Measurements from ENCODE around the gene CD46.
"Not testable (repeated sequence)": the region's sequence is repeated elsewhere in the genome, so short reads cannot be mapped to it uniquely, and the experiment has no call there.

The CD46 gene

GRCh38 chr1:207740207-207740606 lies 11.6 kb upstream of the CD46 start:
- H3K27me3 ChIP-seq (replicated peaks; ENCODE audit: control insufficient read depth, insufficient read depth, low read length): no peaks in the 10 kb centered on the region
- no peak for DNase-seq (ENCODE audit: low read depth)
- no peaks in the 10 kb centered on the region for H3K9me3 ChIP-seq (ENCODE audit: control insufficient read depth, low read length)
- H3K9ac ChIP-seq (ENCODE audit: low read length): no peak overlapping the region
- H3K36me3 ChIP-seq (ENCODE audit: control insufficient read depth, insufficient read depth, low read length, severe bottlenecking): no peaks in the 10 kb centered on the region
- no peak overlapping the region for H3K4me3 ChIP-seq (ENCODE audit: low read length)
- peaks cover 29% of the 10 kb centered on the region for H3K4me1 ChIP-seq (ENCODE audit: control insufficient read depth, insufficient read depth, low read length)

GRCh38 chr1:207742850-207743555 lies 8.9 kb upstream of the CD46 start:
- Histone ChIP-seq H3K4me3 (ENCODE audit: low read length) (no peak overlapping the region), H3K4me1 (ENCODE audit: control insufficient read depth, insufficient read depth, low read length) (peaks cover 39% of the 10 kb centered on the region), H3K9ac (ENCODE audit: low read length) (peak overlapping the region; percentile 42), H3K27me3 (replicated peaks; ENCODE audit: control insufficient read depth, insufficient read depth, low read length) (no peaks in the 10 kb centered on the region), H3K36me3 (ENCODE audit: control insufficient read depth, insufficient read depth, low read length, severe bottlenecking) (no peaks in the 10 kb centered on the region), H3K9me3 (ENCODE audit: control insufficient read depth, low read length) (no peaks in the 10 kb centered on the region)
- no peak for DNase-seq (ENCODE audit: low read depth)

- Histone ChIP-seq H3K36me3 (ENCODE audit: control insufficient read depth, insufficient read depth, low read length, severe bottlenecking) (no peaks in the 10 kb centered on the region), H3K27me3 (replicated peaks; ENCODE audit: control insufficient read depth, insufficient read depth, low read length) (no peaks in the 10 kb centered on the region), H3K9me3 (ENCODE audit: control insufficient read depth, low read length) (no peaks in the 10 kb centered on the region), H3K4me3 (ENCODE audit: low read length) (no peak overlapping the region), H3K9ac (ENCODE audit: low read length) (no peak overlapping the region), H3K4me1 (ENCODE audit: control insufficient read depth, insufficient read depth, low read length) (peaks cover 36% of the 10 kb centered on the region)
- DNase-seq (ENCODE audit: low read depth): no peak
Observed at GRCh38 chr1:207744000-207744534, 7.8 kb upstream of the CD46 start.

GRCh38 chr1:207745285-207745684 lies 6.6 kb upstream of the CD46 start:
- Histone ChIP-seq H3K4me3 (ENCODE audit: low read length) (peak overlapping the region; percentile 58), H3K9ac (ENCODE audit: low read length) (peak overlapping the region; percentile 80), H3K27me3 (replicated peaks; ENCODE audit: control insufficient read depth, insufficient read depth, low read length) (no peaks in the 10 kb centered on the region), H3K4me1 (ENCODE audit: control insufficient read depth, insufficient read depth, low read length) (peaks cover 38% of the 10 kb centered on the region), H3K9me3 (ENCODE audit: control insufficient read depth, low read length) (no peaks in the 10 kb centered on the region), H3K36me3 (ENCODE audit: control insufficient read depth, insufficient read depth, low read length, severe bottlenecking) (no peaks in the 10 kb centered on the region)
- peak; percentile 57 for DNase-seq (ENCODE audit: low read depth)

- Histone ChIP-seq H3K4me1 (ENCODE audit: control insufficient read depth, insufficient read depth, low read length) (peaks cover 46% of the 10 kb centered on the region), H3K4me3 (ENCODE audit: low read length) (peak overlapping the region; percentile 58), H3K9ac (ENCODE audit: low read length) (peak overlapping the region; percentile 80), H3K36me3 (ENCODE audit: control insufficient read depth, insufficient read depth, low read length, severe bottlenecking) (no peaks in the 10 kb centered on the region), H3K27me3 (replicated peaks; ENCODE audit: control insufficient read depth, insufficient read depth, low read length) (no peaks in the 10 kb centered on the region), H3K9me3 (ENCODE audit: control insufficient read depth, low read length) (no peaks in the 10 kb centered on the region)
- no peak for DNase-seq (ENCODE audit: low read depth)
Observed at GRCh38 chr1:207745839-207746767, 5.8 kb upstream of the CD46 start.

GRCh38 chr1:207747627-207748492 lies 4.0 kb upstream of the CD46 start:
- no peak overlapping the region for H3K9ac ChIP-seq (ENCODE audit: low read length)
- no peaks in the 10 kb centered on the region for H3K9me3 ChIP-seq (ENCODE audit: control insufficient read depth, low read length)
- no peaks in the 10 kb centered on the region for H3K27me3 ChIP-seq (replicated peaks; ENCODE audit: control insufficient read depth, insufficient read depth, low read length)
- H3K36me3 ChIP-seq (ENCODE audit: control insufficient read depth, insufficient read depth, low read length, severe bottlenecking): no peaks in the 10 kb centered on the region
- H3K4me1 ChIP-seq (ENCODE audit: control insufficient read depth, insufficient read depth, low read length): peaks cover 50% of the 10 kb centered on the region
- no peak for DNase-seq (ENCODE audit: low read depth)
- H3K4me3 ChIP-seq (ENCODE audit: low read length): no peak overlapping the region

- Histone ChIP-seq H3K4me1 (ENCODE audit: control insufficient read depth, insufficient read depth, low read length) (peaks cover 50% of the 10 kb centered on the region), H3K36me3 (ENCODE audit: control insufficient read depth, insufficient read depth, low read length, severe bottlenecking) (no peaks in the 10 kb centered on the region), H3K27me3 (replicated peaks; ENCODE audit: control insufficient read depth, insufficient read depth, low read length) (no peaks in the 10 kb centered on the region), H3K4me3 (ENCODE audit: low read length) (no peak overlapping the region), H3K9me3 (ENCODE audit: control insufficient read depth, low read length) (no peaks in the 10 kb centered on the region), H3K9ac (ENCODE audit: low read length) (no peak overlapping the region)
- no peak for DNase-seq (ENCODE audit: low read depth)
Observed at GRCh38 chr1:207748737-207749528, 2.9 kb upstream of the CD46 start.

- no peak for DNase-seq (ENCODE audit: low read depth)
- Histone ChIP-seq H3K4me3 (ENCODE audit: low read length) (peak overlapping the region; percentile 96), H3K36me3 (ENCODE audit: control insufficient read depth, insufficient read depth, low read length, severe bottlenecking) (no peaks in the 10 kb centered on the region), H3K27me3 (replicated peaks; ENCODE audit: control insufficient read depth, insufficient read depth, low read length) (no peaks in the 10 kb centered on the region), H3K4me1 (ENCODE audit: control insufficient read depth, insufficient read depth, low read length) (peaks cover 53% of the 10 kb centered on the region), H3K9ac (ENCODE audit: low read length) (peak overlapping the region; percentile 96), H3K9me3 (ENCODE audit: control insufficient read depth, low read length) (no peaks in the 10 kb centered on the region)
Observed at GRCh38 chr1:207750631-207751305, 1.1 kb upstream of the CD46 start.

- H3K27me3 ChIP-seq (replicated peaks; ENCODE audit: control insufficient read depth, insufficient read depth, low read length); H3K9me3 ChIP-seq (ENCODE audit: control insufficient read depth, low read length); H3K36me3 ChIP-seq (ENCODE audit: control insufficient read depth, insufficient read depth, low read length, severe bottlenecking); DNase-seq (ENCODE audit: low read depth): not testable (repeated sequence)
- Histone ChIP-seq H3K4me1 (ENCODE audit: control insufficient read depth, insufficient read depth, low read length) (peaks cover 52% of the 10 kb centered on the region), H3K9ac (ENCODE audit: low read length) (peak overlapping the region; percentile 96), H3K4me3 (ENCODE audit: low read length) (peak overlapping the region; percentile 96)
Observed at GRCh38 chr1:207751463-207751789, 428 bp upstream of the CD46 start.

- no peaks in the 10 kb centered on the region for H3K9me3 ChIP-seq (ENCODE audit: control insufficient read depth, low read length)
- H3K9ac ChIP-seq (ENCODE audit: low read length): peak overlapping the region; percentile 96
- no peaks in the 10 kb centered on the region for H3K27me3 ChIP-seq (replicated peaks; ENCODE audit: control insufficient read depth, insufficient read depth, low read length)
- peaks cover 7% of the 10 kb centered on the region for H3K36me3 ChIP-seq (ENCODE audit: control insufficient read depth, insufficient read depth, low read length, severe bottlenecking)
- H3K4me3 ChIP-seq (ENCODE audit: low read length): peak overlapping the region; percentile 96
- peaks cover 49% of the 10 kb centered on the region for H3K4me1 ChIP-seq (ENCODE audit: control insufficient read depth, insufficient read depth, low read length)
- DNase-seq (ENCODE audit: low read depth): peak; percentile 45
Observed at GRCh38 chr1:207752456-207752998, 673 bp downstream of the CD46 start.

Measured in adipocyte (in vitro differentiated cells).